ENCODE measurements around the gene YPEL1. TPM values are rescaled to one million over a fixed set of nuclear protein-coding genes. Genes with fewer than 3 reads are reported as not detected.
A peak's percentile ranks its signal among the peaks of the same experiment; 100 is the strongest.
"Not testable (repeated sequence)": the region's sequence is repeated elsewhere in the genome, so short reads cannot be mapped to it uniquely, and the experiment has no call there.

Gene YPEL1
- polyA plus RNA-seq, 3 donors = 12.3 to 14.5 (median 13.2) TPM

DNA sequence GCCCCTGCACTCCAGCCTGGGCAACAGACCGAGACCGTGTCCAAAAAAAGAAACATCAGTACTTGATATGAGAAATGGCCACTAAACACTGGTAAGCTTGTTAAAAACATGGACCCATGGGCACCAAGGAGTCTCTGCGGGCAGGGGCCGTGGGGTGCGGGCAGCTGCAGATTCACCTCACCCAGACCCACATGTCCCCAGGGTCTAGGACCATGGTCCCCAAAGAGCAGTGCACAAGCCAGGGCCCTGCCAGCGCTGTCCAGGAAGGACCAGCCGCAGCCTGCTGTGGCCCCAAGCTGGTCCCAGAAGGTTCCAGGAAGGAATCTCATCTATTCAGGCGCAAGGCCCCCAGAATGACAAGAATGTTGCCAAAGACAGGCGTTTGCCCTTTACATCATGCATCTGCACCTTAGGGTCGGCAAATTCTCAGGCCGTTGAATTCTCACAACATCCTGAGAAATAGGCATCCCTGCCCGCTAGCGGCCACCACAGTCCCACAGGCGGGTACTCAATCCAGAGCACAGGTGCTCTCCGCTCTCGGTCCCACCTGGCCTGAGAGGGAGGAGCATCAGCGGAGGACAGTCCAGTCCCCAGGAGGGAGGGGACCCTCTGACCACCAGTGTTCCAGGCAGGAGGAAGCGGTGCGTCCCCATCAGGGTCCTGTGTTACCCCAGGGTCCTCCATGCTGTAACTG is 9.5 kb downstream of the YPEL1 start:
- no peak for DNase-seq (ENCODE audit: low read depth in 3 of 3, low spot score in 2 of 3)

DNA sequence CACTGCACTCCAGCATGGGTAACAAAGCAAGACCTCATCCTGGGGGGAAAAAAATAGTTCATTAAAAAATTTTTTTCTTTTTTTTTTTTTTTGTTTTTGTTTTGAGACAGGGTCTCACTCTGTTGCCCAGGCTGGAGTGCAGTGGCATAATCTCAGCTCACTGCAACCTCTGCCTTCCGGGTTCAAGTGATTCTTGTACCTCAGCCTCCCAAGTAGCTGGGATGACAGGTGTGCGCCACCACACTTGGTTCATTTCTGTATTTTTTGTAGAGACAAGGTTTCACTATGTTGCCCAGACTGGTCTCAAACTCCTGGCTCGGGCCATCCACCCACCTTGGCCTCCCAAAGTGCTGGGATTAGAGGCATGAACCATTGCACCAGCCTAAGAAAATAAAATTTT is 11.1 kb downstream of the YPEL1 start:
- DNase-seq (ENCODE audit: low read depth in 3 of 3, low spot score in 2 of 3) = not testable (repeated sequence)

DNA sequence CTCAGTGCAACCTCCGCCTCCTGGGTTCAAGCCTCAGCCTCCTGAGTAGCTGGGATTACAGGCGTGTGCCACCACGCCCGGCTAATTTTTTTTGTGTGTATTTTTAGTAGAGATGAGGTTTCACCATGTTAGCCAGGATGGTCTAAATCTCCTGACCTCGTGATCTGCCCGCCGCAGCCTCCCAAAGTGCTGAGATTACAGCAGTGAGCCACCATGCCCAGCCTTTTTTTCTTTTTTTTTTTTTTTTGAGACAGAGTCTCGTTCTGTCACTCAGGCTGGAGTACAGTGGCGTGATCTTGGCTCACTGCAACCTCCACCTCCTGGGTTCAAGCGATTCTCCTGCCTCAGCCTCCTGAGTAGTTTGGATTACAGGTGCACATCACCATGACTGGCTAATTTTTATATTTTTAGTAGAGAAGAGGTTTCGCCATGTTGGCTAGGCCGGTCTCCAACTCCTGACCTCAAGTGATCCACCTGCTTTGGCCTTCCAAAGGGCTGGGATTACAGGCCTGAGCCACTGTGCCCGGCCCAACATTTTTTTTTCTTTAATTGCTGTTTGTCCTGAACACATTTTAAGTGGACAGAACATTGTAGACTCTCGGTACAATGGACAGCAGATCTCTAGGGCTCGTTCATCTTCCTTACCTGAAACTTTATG is 14.3 kb downstream of the YPEL1 start:
- DNase-seq (ENCODE audit: low read depth in 3 of 3, low spot score in 2 of 3) = not testable (repeated sequence)

DNA sequence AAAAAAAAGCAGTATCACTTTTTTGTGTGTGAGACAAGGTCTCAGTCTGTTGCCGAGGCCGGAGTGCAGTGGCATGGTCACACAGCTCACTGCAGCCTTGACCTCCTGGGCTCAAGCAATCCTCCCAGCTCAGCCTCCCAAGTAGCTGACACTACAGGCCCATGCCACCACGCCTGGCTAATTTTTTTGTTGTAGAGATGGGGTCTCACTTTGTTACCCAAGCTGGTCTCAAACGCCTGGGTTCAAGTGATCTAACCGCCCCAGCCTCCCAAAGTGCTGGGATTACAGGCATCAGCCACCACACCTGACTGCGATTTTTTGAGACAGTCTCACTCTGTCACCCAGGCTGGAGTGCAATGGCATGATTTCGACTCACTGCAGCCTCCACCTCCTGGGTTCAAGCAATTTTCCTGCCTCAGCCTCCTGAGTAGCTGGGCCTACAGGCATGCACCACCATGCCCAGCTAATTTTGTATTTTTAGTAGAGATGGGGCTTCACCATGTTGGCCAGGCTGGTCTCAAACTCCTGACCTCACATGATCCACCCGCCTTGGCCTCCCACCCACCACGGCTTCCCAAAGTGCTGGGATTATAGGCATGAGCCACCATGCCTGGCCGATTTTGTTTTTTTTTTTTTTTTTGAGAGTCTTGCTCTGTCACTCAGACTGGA is 15.3 kb downstream of the YPEL1 start:
- not testable (repeated sequence) for DNase-seq (ENCODE audit: low read depth in 3 of 3, low spot score in 2 of 3)

DNA sequence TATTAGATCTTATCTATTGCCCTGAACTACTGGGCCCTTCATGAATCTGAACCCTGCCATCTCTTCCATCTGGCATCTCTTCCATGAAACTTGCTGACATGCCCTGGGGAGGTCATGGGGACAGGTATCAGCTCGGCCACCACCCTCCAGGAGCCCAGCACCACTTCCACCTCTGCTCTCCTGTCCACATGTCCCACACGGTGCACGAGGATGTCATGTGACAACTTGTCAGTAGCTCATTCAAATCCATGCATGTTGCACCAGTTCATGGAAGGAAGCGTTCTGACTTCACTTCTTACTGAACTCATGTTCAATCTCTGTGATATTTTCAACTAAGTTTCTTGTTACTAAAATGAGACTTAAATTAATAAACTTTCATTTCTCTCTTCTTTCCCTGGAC is 16.6 kb downstream of the YPEL1 start:
- DNase-seq (ENCODE audit: low read depth in 3 of 3, low spot score in 2 of 3) = no peak

DNA sequence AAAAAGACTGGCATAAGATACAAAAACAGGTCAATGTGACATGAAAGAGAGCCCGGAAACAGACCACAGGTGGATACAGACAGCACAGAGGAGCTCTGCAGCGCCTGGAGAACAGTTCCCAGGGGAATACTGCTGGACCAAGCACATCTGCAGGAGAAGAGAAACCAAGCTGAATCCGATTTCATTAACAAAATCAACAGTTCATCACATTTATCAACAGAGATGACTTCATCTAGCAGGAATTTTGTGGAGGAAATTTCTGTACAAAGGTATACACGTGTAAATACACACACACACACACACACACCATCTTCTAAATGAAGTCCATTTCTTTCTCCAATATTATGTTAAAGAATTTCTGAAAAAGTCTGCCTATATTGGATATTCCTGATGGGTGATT is 17.1 kb downstream of the YPEL1 start:
- DNase-seq (ENCODE audit: low read depth in 3 of 3, low spot score in 2 of 3) = no peak

DNA sequence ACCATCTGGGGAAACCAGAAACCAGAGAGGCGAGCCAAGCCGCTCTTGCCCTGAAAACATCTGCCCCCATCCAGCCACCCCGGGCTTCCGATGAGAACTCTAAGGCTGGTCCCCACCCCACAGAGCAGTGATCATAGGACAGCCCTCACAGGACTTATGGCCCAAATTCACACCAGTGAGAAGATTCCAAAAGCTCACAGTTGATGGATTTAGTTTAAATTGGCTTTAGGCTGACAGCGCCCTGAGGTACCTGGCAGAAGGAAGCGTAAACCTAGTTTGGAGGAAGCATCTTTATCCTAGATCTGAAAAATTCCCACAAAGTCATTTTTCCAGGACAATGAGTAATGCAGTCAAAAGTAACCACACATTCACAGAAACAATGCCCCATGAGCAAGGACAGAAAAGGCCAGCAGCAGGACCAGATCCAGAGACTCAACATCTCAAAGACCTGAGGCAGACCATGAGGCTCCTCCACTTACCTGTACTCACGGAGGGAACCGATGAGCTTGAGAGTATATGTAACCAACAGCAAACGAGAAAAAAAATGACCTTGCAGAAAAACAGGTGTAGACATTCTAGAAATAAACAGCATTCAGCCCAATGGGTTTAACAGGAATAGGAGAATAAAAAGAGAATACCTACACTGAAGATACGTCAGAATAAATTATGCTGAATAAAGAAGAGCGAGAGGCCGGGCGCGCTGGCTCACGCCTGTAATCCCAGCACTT is 19.0 kb downstream of the YPEL1 start:
- DNase-seq (ENCODE audit: low read depth in 3 of 3, low spot score in 2 of 3) = not testable (repeated sequence)

DNA sequence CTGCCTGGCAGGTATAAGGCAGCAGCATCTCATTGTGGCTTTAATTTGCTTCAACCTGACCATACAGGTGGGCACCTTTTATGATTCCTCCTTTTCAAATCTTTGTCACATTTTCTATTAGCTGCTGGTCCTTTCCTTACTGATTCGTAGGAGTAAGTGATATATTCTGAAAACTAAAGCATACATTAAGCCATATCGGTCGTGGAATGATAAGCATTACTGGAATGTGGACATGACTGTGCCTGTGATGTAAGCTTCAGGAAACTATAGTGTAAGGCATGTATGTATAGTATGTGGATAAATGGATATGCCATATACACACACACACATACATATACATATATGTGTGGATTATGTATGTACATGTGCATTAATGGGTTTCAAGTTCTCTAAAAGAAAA is 20.8 kb downstream of the YPEL1 start:
- DNase-seq (ENCODE audit: low read depth in 3 of 3, low spot score in 2 of 3) = no peak

DNA sequence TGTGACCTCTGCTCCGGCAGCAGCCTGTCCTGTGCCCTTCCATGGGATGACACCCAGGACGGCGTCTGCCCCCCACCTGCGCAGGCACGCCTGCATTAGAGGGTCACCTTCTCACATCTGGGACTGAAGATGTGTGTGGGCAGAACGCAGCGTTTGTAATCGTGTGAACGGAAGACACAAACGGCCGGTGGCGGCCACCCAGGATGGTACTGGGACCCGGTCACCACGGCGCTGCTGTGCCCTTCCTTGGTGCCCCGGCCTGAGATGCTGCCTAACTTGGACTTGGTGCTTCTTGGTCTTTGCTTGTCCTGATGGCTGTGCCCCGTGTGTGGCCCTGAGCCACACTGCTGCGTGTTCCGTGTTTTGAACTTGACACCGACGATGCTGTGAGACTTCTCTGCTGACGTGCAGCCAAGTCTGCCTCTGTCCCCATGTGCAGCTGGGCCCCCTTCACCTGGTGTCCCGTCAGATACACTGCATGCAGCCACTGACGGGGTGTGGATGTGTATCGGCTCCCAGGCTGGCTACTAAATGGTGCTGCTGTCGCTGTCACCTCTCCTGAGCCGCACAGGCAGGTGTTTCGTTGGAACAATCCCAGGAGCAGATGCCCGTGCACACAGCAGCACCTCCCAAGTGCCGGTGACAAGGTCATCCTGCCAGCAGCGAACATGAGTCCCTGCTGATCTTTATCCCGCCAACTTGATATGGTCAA is 21.4 kb downstream of the YPEL1 start:
- DNase-seq (ENCODE audit: low read depth in 3 of 3, low spot score in 2 of 3) = no peak

DNA sequence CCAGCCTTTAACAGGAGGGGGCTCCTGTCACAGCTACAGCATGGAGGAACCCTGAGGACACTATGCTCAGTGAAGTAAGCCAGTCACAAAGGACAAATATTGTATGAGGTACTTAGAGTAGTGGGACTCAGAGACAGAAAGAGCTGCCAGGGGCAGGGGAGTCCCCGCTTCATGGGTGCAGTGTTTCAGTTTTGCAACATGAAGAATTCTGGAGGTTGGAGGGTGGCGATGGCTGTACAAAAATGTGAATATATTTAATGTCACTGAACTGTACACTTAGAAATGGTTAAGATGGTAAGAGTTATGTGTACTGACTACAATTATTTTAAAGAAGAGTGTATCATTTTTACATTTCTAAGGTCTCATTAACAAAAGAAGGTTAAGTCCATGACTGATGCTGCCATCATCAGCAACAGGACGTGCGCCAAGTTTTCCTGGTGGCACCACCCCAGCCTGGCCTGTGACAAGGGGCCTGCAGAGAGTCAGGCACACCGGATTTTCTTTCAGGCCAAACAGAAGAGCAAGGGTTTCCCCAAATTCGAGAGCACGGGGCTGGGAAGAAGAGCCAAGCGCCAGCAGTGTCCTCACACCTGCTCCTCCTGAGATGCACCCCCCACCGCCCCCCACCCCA is 22.1 kb downstream of the YPEL1 start:
- DNase-seq (ENCODE audit: low read depth in 3 of 3, low spot score in 2 of 3) = no peak

DNA sequence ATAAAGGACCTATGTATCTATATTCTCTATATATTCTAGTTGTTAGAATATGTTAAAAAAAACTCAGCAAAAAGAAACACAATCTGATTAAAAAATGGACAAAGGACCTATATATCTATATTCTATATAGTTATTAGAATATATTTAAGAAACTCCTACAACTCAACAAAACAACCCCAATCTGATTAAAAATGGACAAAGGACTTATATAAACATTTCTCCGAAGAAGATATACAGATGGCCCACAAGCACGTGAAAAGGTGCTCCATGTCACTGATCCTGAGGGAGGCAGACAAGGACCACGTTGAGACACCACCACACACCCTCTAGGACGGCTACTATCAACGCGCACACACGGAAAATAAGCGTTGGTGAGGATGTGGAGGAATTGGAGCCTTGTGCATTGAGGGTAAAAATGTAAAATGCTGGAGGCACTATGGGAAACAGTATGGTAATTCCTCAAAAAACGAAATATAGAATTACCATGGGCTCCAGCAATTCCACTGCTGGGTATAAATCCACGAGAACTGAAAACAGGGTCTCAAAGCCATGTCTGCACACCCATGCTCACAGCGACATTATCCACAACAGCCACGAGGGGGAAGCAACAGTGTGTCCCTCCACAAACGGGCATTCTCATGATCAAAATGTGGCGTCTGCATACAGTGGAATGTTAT is 22.7 kb downstream of the YPEL1 start:
- DNase-seq (ENCODE audit: low read depth in 3 of 3, low spot score in 2 of 3) = peak in 1 of 3 donors; percentile 58

DNA sequence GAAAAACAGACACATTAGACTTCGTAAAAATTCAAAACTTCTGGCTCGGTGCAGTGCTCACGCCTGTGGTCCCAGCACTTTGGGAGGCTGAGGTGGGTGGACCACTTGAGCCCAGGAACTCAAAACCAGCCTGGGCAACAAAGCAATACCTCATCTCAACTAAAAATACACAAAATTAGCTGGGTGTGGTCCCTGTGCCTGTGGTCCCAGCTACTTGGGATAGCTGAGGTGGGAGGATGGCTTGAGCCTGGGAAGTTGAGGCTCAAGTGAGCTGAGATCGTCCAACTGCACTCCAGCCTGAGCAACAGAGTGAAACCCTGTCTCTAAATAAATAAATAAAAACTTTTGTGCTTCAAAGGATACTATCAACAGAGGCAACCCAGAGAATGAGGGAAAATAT is 23.7 kb downstream of the YPEL1 start:
- DNase-seq (ENCODE audit: low read depth in 3 of 3, low spot score in 2 of 3) = no peak

DNA sequence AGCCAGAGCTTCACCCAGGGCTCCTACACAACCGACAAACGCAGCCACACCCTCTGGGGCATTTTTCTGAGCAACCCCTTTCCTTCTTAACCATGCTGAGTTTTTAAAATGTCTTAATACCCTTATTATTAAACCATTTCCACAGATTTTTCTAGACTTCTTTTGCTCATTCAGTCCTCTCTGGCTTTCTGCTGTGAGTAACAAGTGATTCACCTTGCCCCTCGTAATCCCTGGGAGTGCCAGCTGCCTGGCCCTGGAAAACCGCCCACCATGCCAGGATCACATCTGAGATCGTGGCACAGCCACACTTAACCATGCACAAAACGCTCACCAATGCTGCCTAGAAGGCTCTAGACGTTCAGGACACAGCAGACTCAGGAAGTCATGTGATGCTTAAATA is 25.4 kb downstream of the YPEL1 start:
- DNase-seq (ENCODE audit: low read depth in 3 of 3, low spot score in 2 of 3) = no peak

DNA sequence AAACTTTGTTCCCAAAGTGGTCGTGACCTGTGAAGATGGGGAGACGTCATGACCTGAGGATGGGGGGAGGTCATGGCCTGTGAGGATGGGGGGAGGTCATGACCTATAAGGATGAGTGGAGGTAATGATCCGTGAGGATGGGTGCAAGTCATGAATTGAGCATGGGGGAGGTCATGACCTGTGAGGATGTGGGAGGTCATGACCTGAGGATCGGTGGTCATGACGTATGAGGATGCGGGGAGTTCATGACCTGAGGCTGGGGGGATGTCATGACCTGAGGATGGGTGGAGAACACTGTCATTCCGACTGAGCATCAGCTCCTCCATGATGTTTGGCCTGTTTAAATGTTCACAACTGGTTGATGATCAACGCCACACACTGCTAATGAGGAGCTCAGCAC is 25.9 kb downstream of the YPEL1 start:
- DNase-seq (ENCODE audit: low read depth in 3 of 3, low spot score in 2 of 3) = no peak

DNA sequence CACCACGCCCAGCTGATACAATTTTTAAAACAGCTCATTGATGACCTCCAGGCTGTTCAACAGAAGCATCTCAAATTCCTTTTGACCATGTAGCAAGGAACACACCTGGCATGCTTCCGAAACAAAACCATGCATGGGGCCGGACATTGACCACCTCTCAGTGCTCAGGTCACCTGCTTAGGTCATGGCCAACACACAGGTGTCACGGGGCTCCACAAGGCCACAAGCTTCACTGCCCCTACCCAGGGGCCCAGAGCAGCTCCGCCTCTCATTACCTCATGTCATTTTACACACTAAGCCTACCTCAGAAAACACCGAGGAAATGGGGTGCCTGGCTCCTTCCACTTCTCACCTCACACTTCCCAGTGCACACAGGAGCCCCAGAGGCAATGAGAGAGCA is 26.6 kb downstream of the YPEL1 start:
- no peak for DNase-seq (ENCODE audit: low read depth in 3 of 3, low spot score in 2 of 3)

DNA sequence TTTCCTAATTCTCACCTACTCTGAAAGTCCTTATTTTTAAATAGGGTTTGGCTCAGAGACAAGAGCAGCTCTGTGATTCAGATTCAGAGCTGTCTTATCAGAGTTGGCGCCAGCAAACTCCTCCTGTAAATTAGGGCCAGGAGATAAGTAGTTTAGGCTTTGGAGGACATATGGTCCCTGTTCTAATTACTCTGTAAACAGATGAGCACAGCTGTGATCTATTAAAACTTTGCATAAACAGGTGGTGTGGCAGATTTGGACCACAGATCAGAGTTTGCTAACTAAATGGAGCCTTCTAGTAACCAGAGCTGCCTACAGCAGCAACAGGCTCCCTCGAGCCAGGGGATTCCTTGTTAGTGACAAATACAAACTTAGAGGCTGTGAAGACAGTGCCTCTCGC is 27.9 kb downstream of the YPEL1 start:
- no peak for DNase-seq (ENCODE audit: low read depth in 3 of 3, low spot score in 2 of 3)

DNA sequence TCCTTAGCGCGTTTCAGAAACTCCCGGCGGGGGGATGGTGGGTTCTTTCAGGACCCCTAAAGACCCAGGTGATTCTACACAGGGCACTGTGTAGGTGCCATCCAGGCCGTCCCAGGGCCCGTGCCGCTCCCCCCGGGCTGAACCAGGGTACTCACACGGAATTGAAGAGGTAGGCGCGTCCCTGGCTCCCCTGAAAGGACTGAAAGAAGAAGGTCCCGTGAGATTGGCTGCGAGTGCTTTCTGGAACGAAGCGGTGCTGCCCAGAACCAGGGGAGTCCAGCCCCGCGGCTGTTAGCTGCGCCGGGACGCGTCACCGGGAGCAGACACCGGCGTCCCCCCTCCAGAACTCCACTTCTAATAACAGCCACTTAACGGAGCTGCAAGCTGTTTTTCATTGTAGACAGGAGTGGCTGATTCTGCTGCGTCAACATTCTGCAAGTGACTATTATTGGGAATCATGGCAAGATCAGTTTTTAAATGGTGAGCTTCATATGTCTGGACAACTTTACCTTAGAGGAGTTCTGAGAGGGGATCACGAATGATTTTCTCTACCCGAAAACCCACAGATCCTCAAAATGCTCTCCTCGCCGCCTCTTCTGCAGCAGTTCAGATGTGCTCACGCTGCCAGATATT is 31.8 kb downstream of the YPEL1 start:
- DNase-seq (ENCODE audit: low read depth in 3 of 3, low spot score in 2 of 3) = no peak

DNA sequence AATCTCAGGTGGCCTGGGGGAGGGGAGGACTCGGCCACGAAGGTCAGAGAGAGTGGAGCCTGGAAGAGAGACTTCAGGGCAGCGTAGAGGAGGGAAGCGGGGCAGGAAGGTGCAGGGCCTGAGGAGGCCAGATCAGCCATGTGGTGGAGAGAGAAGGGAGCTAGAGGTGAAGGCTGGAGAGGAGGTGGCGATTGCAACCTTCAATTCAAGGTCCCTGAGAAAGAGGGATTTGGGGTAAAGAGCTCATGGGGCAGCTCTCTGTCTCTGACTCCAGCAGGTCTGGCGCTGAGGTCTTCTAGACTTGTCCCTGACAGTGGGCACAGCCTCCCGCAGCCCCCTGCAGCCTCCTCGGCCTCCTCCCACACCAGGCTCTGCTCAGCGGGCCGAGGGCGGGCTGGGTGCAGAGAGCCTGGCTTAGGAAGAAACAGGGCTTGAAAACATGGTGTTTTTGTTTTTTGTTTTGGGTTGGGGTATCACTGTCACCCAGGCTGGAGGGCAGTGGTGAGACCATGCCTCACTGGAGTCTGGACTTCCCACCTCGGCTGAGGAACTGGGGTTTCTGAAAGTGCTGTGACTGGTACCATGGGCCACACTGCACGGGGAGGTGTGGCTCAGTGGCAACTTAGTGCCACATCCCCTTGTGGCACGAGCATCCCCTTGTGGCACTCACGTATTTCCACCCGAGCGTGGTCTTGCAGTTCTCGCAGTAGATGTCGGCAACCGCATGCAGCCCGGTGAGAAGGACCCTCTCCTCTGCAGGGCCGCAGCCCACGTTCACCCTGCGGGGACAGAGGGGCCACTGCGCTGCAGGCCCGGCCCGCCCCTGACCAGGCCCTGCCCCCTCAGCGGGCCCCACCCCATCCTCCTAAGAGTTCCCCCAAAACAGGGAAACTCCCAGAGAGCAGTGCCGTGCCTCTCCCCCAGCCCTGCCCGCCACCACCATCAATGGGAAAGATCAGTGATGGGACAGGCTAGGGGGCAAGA is 32.6 kb downstream of the YPEL1 start:
- DNase-seq (ENCODE audit: low read depth in 3 of 3, low spot score in 2 of 3) = no peak

All from right renal cortex interstitium (tissue), 3 donors.